HEK293 (cell line): ENCODE measurements around the gene HSPBAP1.

Experiments used
- CTCF ChIA-PET: fragments of 350-600 bp; formaldehyde crosslinking; extraction: SDS; loops from one replicate; lab custom pipeline; 2021; ENCODE audit warnings: antibody characterized with exemption; lab: Yijun Ruan, JAX
- POLR2A ChIA-PET: fragments of 300-600 bp; formaldehyde crosslinking; extraction: SDS; loops from one replicate; lab custom pipeline; 2020; ENCODE audit warnings: antibody characterized with exemption, inconsistent platforms; lab: Yijun Ruan, JAX
- H3K27ac ChIP-seq: fragments of 200-500 bp; sonication (Bioruptor generic); 2 replicates; pipeline ENCODE4 v1.5.1; 2014; ENCODE audit warnings: low read depth, low read length, control low read depth, inconsistent platforms; ENCODE audit errors: extremely low read depth
- H3K36me3 ChIP-seq, 2 experiments: fragments of 200-500 bp in 1 of 2; sonication (Bioruptor generic) in 1 of 2; 1 replicate in 1 of 2; 2 replicates in 1 of 2; pipeline ENCODE4 v1.5.1; 2014 to 2017; ENCODE audit warnings: inconsistent platforms in 2 of 2, low read length in 2 of 2; ENCODE audit not compliant: control insufficient read depth in 2 of 2, insufficient read depth in 1 of 2
- H3K4me1 ChIP-seq: fragments of 200-500 bp; sonication (Bioruptor generic); 2 replicates; pipeline ENCODE4 v1.5.1; 2014; ENCODE audit warnings: mild to moderate bottlenecking, low read length, inconsistent platforms; ENCODE audit not compliant: control insufficient read depth, insufficient read depth
- H3K4me3 ChIP-seq: 2 replicates; pipeline ENCODE4 v1.5.1; 2011; ENCODE audit warnings: low read depth, mild to moderate bottlenecking, control low read depth, low read length, moderate library complexity
- H3K9me3 ChIP-seq: fragments of 200-500 bp; sonication (Bioruptor generic); 2 replicates; pipeline ENCODE4 v1.5.1; 2014; ENCODE audit warnings: low read depth, low read length, inconsistent platforms; ENCODE audit not compliant: control insufficient read depth, insufficient read depth
- ATF2 ChIP-seq: fragments of 450-650 bp; formaldehyde crosslinking; IDR thresholded peaks from 2 replicates; pipeline ENCODE4 v1.5.1; 2016; ENCODE audit warnings: missing biosample characterization, missing genetic modification characterization, low read depth
- EGR2 ChIP-seq: fragments of 450-650 bp; formaldehyde crosslinking; IDR thresholded peaks from 2 replicates; pipeline ENCODE4 v1.5.1; 2016; ENCODE audit warnings: low read depth, missing biosample characterization, missing genetic modification characterization
- GLI2 ChIP-seq: fragments of 450-650 bp; formaldehyde crosslinking; IDR thresholded peaks from 2 replicates; pipeline ENCODE4; 2017; ENCODE audit warnings: missing biosample characterization, missing genetic modification characterization, low read depth, borderline replicate concordance
- HOXD13 ChIP-seq: sonication (generic); formaldehyde crosslinking; IDR thresholded peaks from 2 replicates; pipeline ENCODE4 v1.8.0; 2022; ENCODE audit warnings: missing genetic modification reagents, borderline replicate concordance
- SP7 ChIP-seq: fragments of 450-650 bp; formaldehyde crosslinking; IDR thresholded peaks from 2 replicates; pipeline ENCODE4 v1.5.1; 2016; ENCODE audit warnings: missing biosample characterization, missing genetic modification characterization
- ZBTB49 ChIP-seq: fragments of 450-650 bp; formaldehyde crosslinking; IDR thresholded peaks from 2 replicates; pipeline ENCODE4 v1.5.1; 2016; ENCODE audit warnings: missing biosample characterization, missing genetic modification characterization, low read depth
- ZIC2 ChIP-seq: fragments of 450-650 bp; formaldehyde crosslinking; IDR thresholded peaks from 2 replicates; pipeline ENCODE4 v1.5.1; 2016; ENCODE audit warnings: missing biosample characterization, missing genetic modification characterization
- ZNF114 ChIP-seq: fragments of 450-650 bp; formaldehyde crosslinking; IDR thresholded peaks from 2 replicates; pipeline ENCODE4 v1.5.0; 2017; ENCODE audit warnings: missing biosample characterization, missing genetic modification characterization
- ZNF121 ChIP-seq: fragments of 450-650 bp; formaldehyde crosslinking; IDR thresholded peaks from 2 replicates; pipeline ENCODE4 v1.5.1; 2016; ENCODE audit warnings: missing biosample characterization, missing genetic modification characterization
- ZNF175 ChIP-seq: fragments of 450-650 bp; formaldehyde crosslinking; IDR thresholded peaks from 2 replicates; pipeline ENCODE4 v1.5.1; 2016; ENCODE audit warnings: missing biosample characterization, missing genetic modification characterization
- ZNF2 ChIP-seq: fragments of 450-650 bp; formaldehyde crosslinking; IDR thresholded peaks from 2 replicates; pipeline ENCODE4 v1.5.1; 2016; ENCODE audit warnings: missing biosample characterization, missing genetic modification characterization
- ZNF202 ChIP-seq: fragments of 450-650 bp; formaldehyde crosslinking; IDR thresholded peaks from 2 replicates; pipeline ENCODE4 v1.5.1; 2016; ENCODE audit warnings: missing biosample characterization, missing genetic modification characterization, borderline replicate concordance
- ZNF23 ChIP-seq: fragments of 450-650 bp; formaldehyde crosslinking; IDR thresholded peaks from 2 replicates; pipeline ENCODE4 v1.5.1; 2016; ENCODE audit warnings: missing biosample characterization, missing genetic modification characterization, borderline replicate concordance
- ZNF26 ChIP-seq: fragments of 450-650 bp; formaldehyde crosslinking; IDR thresholded peaks from 2 replicates; pipeline ENCODE4 v1.5.1; 2016; ENCODE audit warnings: missing biosample characterization, missing genetic modification characterization
- ZNF302 ChIP-seq: fragments of 450-650 bp; formaldehyde crosslinking; IDR thresholded peaks from 2 replicates; pipeline ENCODE4 v1.5.1; 2016; ENCODE audit warnings: missing biosample characterization, missing genetic modification characterization, low read depth
- ZNF341 ChIP-seq: fragments of 450-650 bp; formaldehyde crosslinking; IDR thresholded peaks from 2 replicates; pipeline ENCODE4; 2016; ENCODE audit warnings: low read depth, missing biosample characterization, missing genetic modification characterization
- ZNF354C ChIP-seq: fragments of 450-650 bp; formaldehyde crosslinking; IDR thresholded peaks from 2 replicates; pipeline ENCODE4 v1.5.1; 2016; ENCODE audit warnings: missing biosample characterization, missing genetic modification characterization, low read depth, borderline replicate concordance
- ZNF391 ChIP-seq: fragments of 450-650 bp; formaldehyde crosslinking; IDR thresholded peaks from 2 replicates; pipeline ENCODE4 v1.5.1; 2016; ENCODE audit warnings: low read depth, missing biosample characterization, missing genetic modification characterization, borderline replicate concordance
- ZNF398 ChIP-seq: fragments of 450-650 bp; formaldehyde crosslinking; IDR thresholded peaks from 2 replicates; pipeline ENCODE4 v1.5.1; 2017; ENCODE audit warnings: missing biosample characterization, missing genetic modification characterization
- ZNF513 ChIP-seq: fragments of 450-650 bp; IDR thresholded peaks from 2 replicates; pipeline ENCODE4 v1.5.1; 2018; ENCODE audit warnings: missing biosample characterization, missing genetic modification characterization
- ZNF521 ChIP-seq: fragments of 450-650 bp; formaldehyde crosslinking; IDR thresholded peaks from 2 replicates; pipeline ENCODE4 v1.5.1; 2017; ENCODE audit warnings: missing biosample characterization, mild to moderate bottlenecking, missing genetic modification characterization
- ZNF544 ChIP-seq: fragments of 450-650 bp; formaldehyde crosslinking; IDR thresholded peaks from 2 replicates; pipeline ENCODE4 v1.5.0; 2017; ENCODE audit warnings: missing biosample characterization, missing genetic modification characterization
- ZNF571 ChIP-seq: fragments of 450-650 bp; formaldehyde crosslinking; IDR thresholded peaks from 2 replicates; pipeline ENCODE4 v1.5.0; 2017; ENCODE audit warnings: missing biosample characterization, missing genetic modification characterization
- ZNF704 ChIP-seq: fragments of 450-650 bp; formaldehyde crosslinking; IDR thresholded peaks from 2 replicates; pipeline ENCODE4 v1.5.1; 2016; ENCODE audit warnings: missing biosample characterization, missing genetic modification characterization
- ZNF777 ChIP-seq: fragments of 450-650 bp; formaldehyde crosslinking; IDR thresholded peaks from 2 replicates; pipeline ENCODE4 v1.5.1; 2017; ENCODE audit warnings: missing biosample characterization, missing genetic modification characterization, borderline replicate concordance

HSPBAP1 gene

GRCh38 chr3:122692674-122693073 lies 101.0 kb downstream of the HSPBAP1 start (continued):
- no peak for TF ChIP-seq ZNF544 (tag by site-specific recombination)

GRCh38 chr3:122691195-122691594 lies 102.4 kb downstream of the HSPBAP1 start:
- CTCF ChIA-PET = no interaction called here
- Histone ChIP-seq H3K36me3 (no peaks in the 10 kb centered on the region; a peak in 2 of 3 replicates), H3K4me3 (no peak overlapping the region), H3K4me1 (no peaks in the 10 kb centered on the region), H3K27ac (no peak overlapping the region), H3K9me3 (no peaks in the 10 kb centered on the region)
- POLR2A ChIA-PET = no interaction called here
- TF ChIP-seq ZNF521 (tag by site-specific recombination) (no peak), ZNF175 (no peak), ZNF114 (tag by site-specific recombination) (no peak), ZNF202 (no peak), ZNF398 (no peak), EGR2 (no peak), ZNF777 (tag by site-specific recombination) (no peak), GLI2 (tag by site-specific recombination) (no peak), ZNF571 (tag by site-specific recombination) (no peak), ZNF354C (tag by site-specific recombination) (no peak), ZNF23 (tag by site-specific recombination) (no peak), SP7 (tag by site-specific recombination) (no peak), ZNF2 (tag by site-specific recombination) (no peak), ZNF121 (tag by site-specific recombination) (no peak), ZIC2 (tag by site-specific recombination) (no peak)

- no peaks in the 10 kb centered on the region; a peak in 2 of 3 replicates for H3K36me3 ChIP-seq
- H3K27ac ChIP-seq = no peak overlapping the region
- no peaks in the 10 kb centered on the region for H3K9me3 ChIP-seq
- H3K4me3 ChIP-seq = no peak overlapping the region
- ChIA-PET POLR2A (no interaction called here), CTCF (no interaction called here)
- H3K4me1 ChIP-seq = no peaks in the 10 kb centered on the region
- no peak for TF ChIP-seq ZBTB49 (tag by site-specific recombination)
- TF ChIP-seq ZNF341 = no peak
- no peak for TF ChIP-seq ZNF302
- no peak for TF ChIP-seq HOXD13 (CRISPR knock-in tag)
- TF ChIP-seq ZNF26 (tag by site-specific recombination) = no peak
- TF ChIP-seq ATF2 (tag by site-specific recombination) = no peak
- no peak for TF ChIP-seq ZNF391 (tag by site-specific recombination)
- TF ChIP-seq ZNF513 (tag by site-specific recombination) = no peak
- TF ChIP-seq ZNF704 (tag by site-specific recombination) = no peak
Measured at GRCh38 chr3:122690096-122690495, 103.5 kb downstream of the HSPBAP1 start.
